Rectal smooth muscle tissue (tissue), 1 donor: ENCODE data around the gene CD40LG.

Experiments
- H3K27ac ChIP-seq: one replicate; pipeline ENCODE4 v1.7.0; 2013; ENCODE audit warnings: low read depth, low read length, inconsistent platforms
- H3K27me3 ChIP-seq: one replicate; pipeline ENCODE4 v1.7.0; 2013; ENCODE audit warnings: low read length; ENCODE audit not compliant: control insufficient read depth, insufficient read depth
- H3K36me3 ChIP-seq: one replicate; pipeline ENCODE4 v1.7.0; 2013; ENCODE audit warnings: low read length; ENCODE audit not compliant: control insufficient read depth, insufficient read depth
- H3K4me1 ChIP-seq: one replicate; pipeline ENCODE4 v1.7.0; 2013; ENCODE audit warnings: low read length; ENCODE audit not compliant: control insufficient read depth, insufficient read depth
- H3K4me3 ChIP-seq: one replicate; pipeline ENCODE4 v1.7.0; 2013; ENCODE audit warnings: low read length
- H3K9ac ChIP-seq: one replicate; pipeline ENCODE4 v1.7.0; 2013; ENCODE audit warnings: low read length

CD40LG gene

DNA sequence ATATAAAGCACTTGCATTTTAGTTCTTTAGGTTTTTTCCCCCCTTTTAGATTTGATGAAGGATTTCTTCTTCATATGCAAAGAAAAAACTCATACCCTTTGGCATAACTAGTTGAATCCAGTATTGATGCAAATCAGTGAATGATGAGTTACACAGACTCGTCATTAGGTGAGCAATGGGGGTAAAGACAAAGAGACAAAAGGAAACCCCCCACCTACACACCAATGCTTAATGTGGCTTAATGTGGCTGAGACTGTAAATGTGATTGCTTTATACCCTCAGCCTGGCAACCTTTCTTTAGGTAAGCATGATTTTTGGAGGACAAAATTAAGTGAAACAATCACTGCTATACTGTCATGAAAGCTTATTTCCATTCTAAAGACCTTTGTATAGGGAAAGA, 39.5 kb downstream of the CD40LG start:
- H3K27ac ChIP-seq: no peak overlapping the region
- no peaks in the 10 kb centered on the region for H3K4me1 ChIP-seq
- H3K9ac ChIP-seq: no peak overlapping the region
- H3K4me3 ChIP-seq: no peak overlapping the region
- peaks cover 2% of the 10 kb centered on the region for H3K36me3 ChIP-seq
- H3K27me3 ChIP-seq: no peaks in the 10 kb centered on the region

- Histone ChIP-seq H3K4me1 (no peaks in the 10 kb centered on the region), H3K4me3 (no peak overlapping the region), H3K27me3 (no peaks in the 10 kb centered on the region), H3K27ac (no peak overlapping the region), H3K9ac (no peak overlapping the region), H3K36me3 (peaks cover 2% of the 10 kb centered on the region)
These were observed 41.5 kb downstream of the CD40LG start for GRCh38 chrX:136689436-136689835.

- no peak overlapping the region for H3K9ac ChIP-seq
These were observed 43.3 kb downstream of the CD40LG start for GRCh38 chrX:136691028-136691809.

GRCh38 chrX:136692271-136692670, 44.3 kb downstream of the CD40LG start:
- H3K4me1 ChIP-seq: no peaks in the 10 kb centered on the region
- no peaks in the 10 kb centered on the region for H3K36me3 ChIP-seq
- no peaks in the 10 kb centered on the region for H3K27me3 ChIP-seq
- H3K4me3 ChIP-seq: no peak overlapping the region
- H3K9ac ChIP-seq: no peak overlapping the region
- H3K27ac ChIP-seq: no peak overlapping the region

More at GRCh38 chrX:136691028-136691809, 43.3 kb downstream of the CD40LG start:
- Histone ChIP-seq H3K27ac (no peak overlapping the region), H3K4me1 (no peaks in the 10 kb centered on the region), H3K36me3 (no peaks in the 10 kb centered on the region), H3K4me3 (no peak overlapping the region), H3K27me3 (no peaks in the 10 kb centered on the region)

DNA sequence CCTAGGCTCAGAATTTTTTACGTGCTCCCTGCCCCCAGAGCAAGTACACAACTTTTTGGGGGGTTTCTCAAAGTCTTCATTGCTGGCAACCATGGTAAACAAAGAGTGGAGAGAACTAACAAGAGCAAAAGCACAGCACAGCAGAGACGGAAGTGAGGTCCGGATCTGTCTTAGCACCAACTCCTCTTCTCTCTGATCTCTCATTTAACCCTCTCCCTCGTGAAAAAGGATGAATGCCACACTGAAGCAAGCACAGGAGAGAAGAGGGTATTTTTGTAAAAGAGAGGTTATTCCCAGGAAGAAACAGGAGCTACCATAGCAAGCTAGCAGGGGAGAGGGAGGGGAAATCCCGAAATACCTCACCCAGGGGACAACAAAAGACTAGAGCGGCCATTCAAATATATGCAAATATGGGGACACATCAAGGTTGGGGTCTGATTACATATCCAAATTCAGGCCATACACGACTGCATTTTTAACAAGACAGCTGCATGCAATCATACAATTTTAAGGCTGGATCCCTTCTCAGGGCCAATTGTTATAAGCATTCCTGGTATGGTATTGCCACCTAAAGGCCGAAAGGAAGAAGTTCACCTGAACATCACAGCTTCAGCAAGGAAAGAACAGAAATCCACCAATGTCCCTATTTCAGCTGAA, 46.6 kb downstream of the CD40LG start:
- H3K9ac ChIP-seq: no peak overlapping the region
- no peak overlapping the region for H3K4me3 ChIP-seq
- no peaks in the 10 kb centered on the region for H3K36me3 ChIP-seq
- H3K27ac ChIP-seq: no peak overlapping the region
- no peaks in the 10 kb centered on the region for H3K4me1 ChIP-seq
- H3K27me3 ChIP-seq: no peaks in the 10 kb centered on the region

- Histone ChIP-seq H3K4me3 (no peak overlapping the region), H3K9ac (no peak overlapping the region), H3K36me3 (no peaks in the 10 kb centered on the region), H3K27ac (no peak overlapping the region), H3K27me3 (no peaks in the 10 kb centered on the region), H3K4me1 (no peaks in the 10 kb centered on the region)
These were observed 49.2 kb downstream of the CD40LG start for GRCh38 chrX:136697156-136697555.

DNA sequence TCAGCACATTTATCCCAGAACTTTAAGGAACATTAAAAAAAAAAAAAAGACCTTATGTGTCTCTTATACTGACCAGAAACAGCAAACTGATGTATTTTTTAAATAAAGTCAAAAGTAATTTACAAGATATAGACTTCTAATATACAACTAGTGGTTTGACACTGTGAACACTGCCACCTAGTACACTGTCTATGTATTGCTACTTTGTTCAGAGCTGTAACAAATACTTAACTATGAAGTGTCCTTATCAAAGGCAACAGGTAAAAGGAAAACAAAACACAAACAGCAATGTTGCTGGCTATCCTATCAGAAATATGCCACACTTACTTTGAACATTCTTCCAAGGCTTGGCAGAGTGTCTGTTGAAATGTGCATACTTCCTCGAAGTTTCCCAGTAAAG, 60.4 kb downstream of the CD40LG start:
- H3K9ac ChIP-seq: no peak overlapping the region
- H3K27me3 ChIP-seq: no peaks in the 10 kb centered on the region
- no peaks in the 10 kb centered on the region for H3K4me1 ChIP-seq
- no peaks in the 10 kb centered on the region for H3K36me3 ChIP-seq
- H3K4me3 ChIP-seq: no peak overlapping the region
- no peak overlapping the region for H3K27ac ChIP-seq
